Fibroblast of peridontal ligament (primary cell): Measurements from ENCODE around the gene HUS1B.
"Not testable (repeated sequence)": the region's sequence is repeated elsewhere in the genome, so short reads cannot be mapped to it uniquely, and the experiment has no call there.

ENCODE experiments used
- DNase-seq: peaks from one replicate; pipeline ENCODE4 v3.0.0-alpha.2; 2010; ENCODE audit errors: extremely low read depth

The HUS1B gene

DNA sequence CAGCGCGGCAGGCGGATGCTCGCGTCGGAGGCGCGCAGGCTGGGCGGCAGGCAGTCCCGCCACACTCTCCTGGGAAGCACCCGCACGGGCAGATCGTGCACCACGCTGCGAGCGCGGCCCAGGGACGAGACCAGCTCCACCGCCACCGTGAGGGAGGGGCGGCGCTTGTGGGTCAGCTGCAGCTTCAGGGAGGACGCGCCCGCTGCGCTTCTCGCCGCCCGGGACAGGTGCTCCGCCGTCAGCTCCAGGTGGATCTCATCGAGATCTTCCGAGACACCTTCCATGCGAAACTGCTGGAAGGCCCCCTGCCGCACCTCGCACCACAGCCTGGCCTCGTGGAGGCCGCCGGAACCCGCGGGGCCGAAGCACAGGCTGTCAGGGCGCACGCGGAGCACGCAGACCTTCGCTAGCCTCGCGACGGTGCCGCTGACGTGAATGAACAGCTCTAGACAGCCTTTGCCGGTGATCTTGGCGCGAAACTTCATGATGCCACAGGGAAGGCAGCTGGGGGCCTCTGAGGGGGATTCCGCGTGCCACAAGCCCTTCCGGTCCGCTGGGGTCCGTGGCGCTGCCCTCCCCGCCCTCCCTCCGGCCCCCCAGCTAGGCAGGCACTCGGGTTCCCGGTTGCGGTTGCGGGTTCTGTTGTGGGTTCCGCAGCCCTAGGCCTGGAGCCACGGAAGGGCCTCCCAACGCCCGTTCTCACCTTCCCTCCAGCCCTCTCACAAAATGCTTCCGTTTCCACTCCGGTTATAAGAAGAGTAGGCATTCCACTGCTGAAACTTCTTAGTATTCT is at the start of gene HUS1B:
HUS1B (minus strand) TSS at position 641 of the 793 bp plus-strand sequence; CDS start at position 485, 156 bp downstream.
- DNase-seq: no peak

- no peak for DNase-seq
These were observed 49.2 kb upstream of the HUS1B start for GRCh38 chr6:706146-706545.

- peak; percentile 45 for DNase-seq
These were observed 48.1 kb upstream of the HUS1B start for GRCh38 chr6:705047-705446.

DNA sequence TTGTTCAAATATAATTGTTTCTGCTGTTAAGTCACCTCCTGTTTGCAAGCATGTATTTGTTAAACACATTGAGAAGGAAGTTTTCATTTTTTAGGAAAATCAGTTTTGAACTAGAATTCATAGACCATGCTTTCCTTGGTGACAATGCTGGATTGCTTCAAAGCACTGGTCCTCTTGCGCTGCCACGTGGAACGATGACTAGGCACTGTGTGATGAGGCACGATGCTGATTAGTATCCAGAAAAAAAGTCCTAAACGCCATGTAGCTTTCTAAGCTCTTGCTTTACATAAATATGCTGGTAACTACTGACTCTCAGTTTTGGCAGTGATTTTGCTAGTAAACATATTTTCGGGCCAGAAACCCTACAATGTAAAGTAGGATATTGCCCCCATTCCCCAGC is 47.1 kb upstream of the HUS1B start:
- DNase-seq: peak; percentile 89

DNA sequence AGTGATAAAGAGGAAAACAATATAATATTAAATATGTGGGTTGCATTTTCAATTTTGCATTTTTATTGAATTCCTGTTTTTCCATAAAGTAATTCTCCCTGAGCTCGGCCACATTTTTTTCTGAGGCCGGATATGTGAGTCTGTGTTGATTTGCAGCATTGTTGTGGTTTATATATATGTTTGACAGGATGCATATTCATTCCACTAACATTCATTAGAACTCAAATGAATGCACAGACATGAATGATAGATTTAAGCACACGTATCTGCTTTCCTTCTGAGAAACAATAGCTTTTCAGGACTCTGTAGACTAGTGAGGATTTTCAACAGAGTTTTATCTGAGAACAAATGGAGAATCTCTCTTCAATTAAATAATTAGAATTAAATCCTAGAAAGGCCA is 46.7 kb upstream of the HUS1B start:
- no peak for DNase-seq

DNA sequence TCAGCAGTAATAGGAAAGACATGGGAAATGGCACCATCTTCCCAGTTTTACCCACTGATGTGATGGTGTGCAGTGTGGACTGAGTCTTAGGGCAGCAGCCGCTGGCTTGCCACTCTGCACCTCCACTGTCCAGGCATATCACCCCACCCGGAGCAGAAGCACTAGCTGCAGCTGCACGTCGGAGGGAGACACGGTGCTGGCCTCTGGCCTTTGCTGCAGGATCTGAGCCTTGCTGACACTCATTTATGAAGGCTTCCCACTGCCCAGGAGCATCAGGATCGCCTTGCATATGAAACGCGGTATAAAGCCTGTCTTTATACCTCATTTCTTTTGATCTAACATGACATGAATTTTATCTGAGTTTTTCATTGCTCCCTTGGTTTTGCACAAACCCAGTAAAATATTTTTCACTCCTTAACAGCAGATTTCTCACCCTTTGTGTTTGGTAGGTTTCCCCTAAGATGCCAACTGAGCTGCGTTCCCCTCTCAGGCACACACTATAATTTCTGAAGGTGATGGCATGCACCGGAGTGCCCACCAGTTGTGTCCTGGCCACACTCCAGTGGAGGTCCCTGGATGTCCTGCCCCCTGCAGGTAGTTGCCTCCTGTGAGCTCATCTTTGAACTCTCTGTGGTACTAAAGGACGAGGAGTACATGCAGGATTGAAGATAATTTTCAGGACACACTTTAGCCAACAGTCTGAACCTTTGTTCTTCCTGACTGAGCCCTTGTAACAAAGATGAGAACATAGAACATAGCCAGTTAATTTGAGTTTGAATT is 45.0 kb upstream of the HUS1B start:
- DNase-seq: no peak

- DNase-seq: no peak
These were observed 44.3 kb upstream of the HUS1B start for GRCh38 chr6:701215-701614.

- no peak for DNase-seq
These were observed 43.6 kb upstream of the HUS1B start for GRCh38 chr6:700490-700889.

DNA sequence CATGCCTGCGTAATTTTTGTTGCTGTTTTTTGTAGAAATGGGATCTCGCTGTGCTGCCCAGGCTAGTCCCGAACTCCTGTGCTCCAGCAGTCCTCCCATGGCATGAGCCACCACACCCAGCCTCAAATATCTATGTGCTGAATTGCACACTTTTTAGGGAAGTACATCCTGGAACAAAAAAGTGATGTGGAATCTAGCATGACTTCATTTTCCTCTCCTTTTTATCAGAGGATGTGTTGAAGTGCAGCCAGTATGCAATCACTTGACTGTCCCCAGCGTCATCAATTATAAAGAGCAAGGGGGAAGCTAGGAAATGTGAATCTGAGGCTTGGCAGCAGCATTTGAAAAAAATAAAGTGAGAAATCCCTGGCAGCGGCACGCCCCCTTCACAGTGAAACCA is 42.4 kb upstream of the HUS1B start:
- peak; percentile 73 for DNase-seq

- not testable (repeated sequence) for DNase-seq
These were observed 37.7 kb upstream of the HUS1B start for GRCh38 chr6:694431-695126.

- DNase-seq: no peak
These were observed 36.8 kb upstream of the HUS1B start for GRCh38 chr6:693723-694009.

DNA sequence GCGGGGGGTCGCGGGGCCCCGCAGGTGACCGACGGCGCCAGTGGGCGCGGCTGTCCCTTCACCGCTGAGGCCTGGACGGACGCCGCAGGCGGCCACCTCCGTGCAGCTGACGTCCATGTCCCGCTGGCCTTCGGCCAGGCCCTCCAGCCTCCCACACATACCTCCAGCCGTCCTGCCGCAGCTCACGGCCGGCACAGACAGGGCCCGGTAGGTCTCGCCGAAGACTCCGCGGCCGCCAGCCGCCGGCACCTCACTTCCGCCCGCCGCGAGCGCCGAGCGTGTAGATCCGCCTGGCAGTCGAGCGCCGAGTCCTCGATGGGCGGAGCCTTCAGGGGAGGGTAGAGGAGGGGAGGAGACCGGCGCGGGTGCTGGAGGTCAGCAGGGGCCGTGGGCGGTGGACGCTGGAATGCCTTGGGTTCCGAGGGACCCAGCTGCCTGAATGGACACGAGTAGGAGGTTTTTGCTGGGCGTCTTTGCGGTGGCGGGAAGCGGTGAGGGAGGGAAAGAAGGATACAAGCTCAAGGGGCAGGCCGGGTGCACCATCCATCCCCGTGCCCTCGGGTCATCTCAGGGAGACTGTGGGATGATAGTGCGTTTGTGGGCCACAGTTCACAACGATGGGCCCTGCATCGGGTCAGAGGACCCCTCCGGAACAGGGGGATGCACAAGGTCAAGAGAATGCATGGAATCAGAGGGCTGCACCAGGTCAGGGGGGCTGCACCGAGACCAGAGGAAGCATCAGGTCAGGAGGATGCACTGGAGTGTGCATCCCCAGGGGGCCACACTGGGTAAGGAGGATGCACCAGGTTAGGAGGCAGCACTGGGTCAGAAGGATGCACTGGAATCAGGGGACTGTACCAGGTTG is 36.2 kb upstream of the HUS1B start, which contains the start of gene EXOC2:
EXOC2 (minus strand) TSS at position 282 of the 865 bp plus-strand sequence. CDS start 55,321 bp downstream, outside the sequence.
- peak; percentile 67 for DNase-seq

DNA sequence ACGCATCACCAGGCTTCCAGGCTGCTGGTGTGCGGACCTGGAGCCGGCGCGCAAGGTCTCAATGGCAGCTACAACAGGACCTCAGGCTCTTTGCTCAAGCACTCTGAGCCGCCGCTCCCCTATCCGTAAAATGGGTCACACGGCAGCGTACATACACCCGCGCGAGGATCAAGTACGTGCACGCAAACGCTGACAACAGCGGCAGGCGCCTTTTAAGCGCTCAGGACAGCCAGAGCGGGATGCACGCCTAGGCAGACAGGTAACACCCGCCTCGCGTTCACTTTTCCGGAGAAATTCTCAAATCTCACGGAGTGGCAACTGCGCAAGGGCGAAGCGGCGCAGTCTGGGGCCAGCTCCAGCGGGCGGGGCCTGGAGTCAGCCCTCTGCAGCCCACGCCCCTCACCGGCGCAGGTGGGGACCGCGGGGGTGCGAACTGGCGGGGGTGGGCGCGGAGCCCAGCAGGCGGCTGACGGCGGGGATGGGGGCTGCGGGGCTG is 35.5 kb upstream of the HUS1B start:
- DNase-seq: no peak

DNA sequence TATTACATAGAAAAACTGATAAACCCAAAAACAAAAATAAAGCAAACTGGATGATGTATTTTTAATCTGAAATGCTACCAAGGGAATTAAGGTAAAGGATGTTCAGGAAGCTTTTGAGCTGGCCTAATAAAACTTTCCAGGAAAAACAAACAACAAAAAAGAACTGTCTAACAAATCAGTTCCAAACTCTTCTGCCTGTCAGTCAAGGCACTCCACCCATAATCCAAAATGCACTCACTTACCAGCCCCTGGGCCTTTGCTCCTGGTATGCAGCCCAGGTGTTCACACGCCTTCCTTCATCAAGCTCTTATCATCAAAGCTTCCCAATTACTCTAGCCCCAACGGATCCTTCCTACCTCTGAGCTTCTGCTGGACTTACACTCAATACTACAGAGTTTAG is 32.3 kb upstream of the HUS1B start:
- DNase-seq: no peak

DNA sequence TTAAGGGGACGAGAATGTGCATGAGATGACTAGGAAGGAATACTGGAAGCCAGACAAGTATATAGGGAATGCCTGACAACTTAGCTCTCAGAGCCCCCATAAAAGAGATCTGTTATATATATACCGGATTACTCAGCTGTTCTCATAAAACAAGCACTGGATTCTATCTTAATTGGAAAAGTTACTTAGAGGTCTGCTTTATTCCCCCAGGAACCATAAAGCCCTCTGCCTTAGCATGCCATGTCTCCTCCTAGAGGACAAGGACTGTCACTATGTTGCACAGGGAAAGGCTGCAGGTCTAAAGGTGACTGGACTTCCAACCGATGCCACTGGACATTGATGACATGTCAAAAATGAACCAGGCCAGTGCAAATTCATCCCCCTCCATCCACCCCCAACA is 29.6 kb upstream of the HUS1B start:
- peak; percentile 38 for DNase-seq

GRCh38 chr6:684831-685636 is 28.1 kb upstream of the HUS1B start:
- DNase-seq: peak; percentile 47

DNA sequence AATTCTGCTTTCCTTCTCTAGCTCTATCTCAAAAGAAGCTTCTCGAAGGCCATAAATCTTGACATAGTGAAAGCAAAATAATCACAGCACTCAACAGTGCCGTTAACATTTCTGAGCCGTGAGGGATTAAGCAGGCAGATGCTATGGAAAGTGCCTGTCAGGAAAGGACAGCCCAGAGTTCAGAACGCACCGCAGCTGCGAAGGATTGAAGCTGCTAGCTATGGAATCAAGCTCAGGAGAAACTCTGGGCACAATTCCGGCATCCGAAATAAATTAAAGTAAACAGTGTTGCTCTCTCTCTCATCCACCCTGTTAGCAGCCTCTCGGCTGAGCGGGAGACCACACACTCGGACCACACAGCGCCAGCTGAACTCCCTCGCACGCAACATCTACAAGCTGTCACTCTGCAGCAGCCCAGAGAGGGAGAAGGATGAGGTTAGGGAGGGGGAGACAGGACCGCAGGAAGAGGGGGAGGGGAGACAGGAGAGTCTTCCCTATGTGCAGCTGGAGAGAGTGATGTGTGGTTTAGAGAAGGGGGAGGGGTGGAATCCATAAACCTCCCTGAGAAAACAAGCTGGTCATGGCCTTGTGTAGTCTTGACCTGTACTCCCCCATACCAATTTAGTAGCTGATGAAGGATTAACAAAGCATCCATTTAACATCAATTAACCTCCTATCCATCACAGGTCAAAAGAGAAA is 27.0 kb upstream of the HUS1B start:
- peak; percentile 87 for DNase-seq

- DNase-seq: no peak
These were observed 23.9 kb upstream of the HUS1B start for GRCh38 chr6:680666-681340.

DNA sequence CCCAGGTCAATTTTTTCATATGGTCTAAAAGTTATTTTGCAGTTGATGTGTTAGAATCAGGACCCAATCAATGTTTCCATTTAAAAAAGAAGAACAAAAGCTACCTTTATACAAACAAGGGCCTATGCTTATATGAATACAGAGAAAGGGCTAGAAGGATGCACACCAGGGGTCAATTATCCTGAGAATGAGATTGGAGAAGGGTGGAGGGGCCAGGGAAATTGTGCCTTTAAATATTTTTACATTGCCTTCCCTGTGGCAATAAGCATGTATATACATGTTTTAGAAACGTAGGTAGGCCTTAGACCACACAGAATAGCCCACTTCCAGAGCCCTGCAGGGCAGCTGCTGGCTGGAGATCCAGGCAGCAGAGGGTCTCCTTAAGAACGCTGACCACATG is 23.4 kb upstream of the HUS1B start:
- no peak for DNase-seq
